Fibroblast of villous mesenchyme (primary cell): Measurements from ENCODE around the gene AKT3. TPM values are rescaled to one million over a fixed set of nuclear protein-coding genes. Genes with fewer than 3 reads are reported as not detected.

Source experiments
- DNase-seq: peaks from one replicate; pipeline ENCODE4 v3.0.0-alpha.2; 2010; ENCODE audit warnings: low read depth
- H3K4me3 ChIP-seq: 2 replicates; pipeline ENCODE4 v1.5.1; 2011; ENCODE audit warnings: low read depth, mild to moderate bottlenecking, low read length
- total RNA-seq: library from RNA; depleted of rRNA; stranded (reverse); fragments of >200 nt; gene quantifications from 2 replicates; pipeline ENCODE4 v1.2.3, GENCODE V29; 2012
- TF ChIP-seq, protein P1 (sequence below): IDR thresholded peaks from 2 replicates; pipeline ENCODE4 v1.5.1; 2012; ENCODE audit warnings: low read depth, mild to moderate bottlenecking, low read length; ENCODE audit not compliant: insufficient read depth

Gene AKT3
- total RNA-seq, 1 donor = 38.0 TPM

GRCh38 chr1:243801378-243801777, 48.7 kb downstream of the AKT3 start:
- TF ChIP-seq, protein P1, sequence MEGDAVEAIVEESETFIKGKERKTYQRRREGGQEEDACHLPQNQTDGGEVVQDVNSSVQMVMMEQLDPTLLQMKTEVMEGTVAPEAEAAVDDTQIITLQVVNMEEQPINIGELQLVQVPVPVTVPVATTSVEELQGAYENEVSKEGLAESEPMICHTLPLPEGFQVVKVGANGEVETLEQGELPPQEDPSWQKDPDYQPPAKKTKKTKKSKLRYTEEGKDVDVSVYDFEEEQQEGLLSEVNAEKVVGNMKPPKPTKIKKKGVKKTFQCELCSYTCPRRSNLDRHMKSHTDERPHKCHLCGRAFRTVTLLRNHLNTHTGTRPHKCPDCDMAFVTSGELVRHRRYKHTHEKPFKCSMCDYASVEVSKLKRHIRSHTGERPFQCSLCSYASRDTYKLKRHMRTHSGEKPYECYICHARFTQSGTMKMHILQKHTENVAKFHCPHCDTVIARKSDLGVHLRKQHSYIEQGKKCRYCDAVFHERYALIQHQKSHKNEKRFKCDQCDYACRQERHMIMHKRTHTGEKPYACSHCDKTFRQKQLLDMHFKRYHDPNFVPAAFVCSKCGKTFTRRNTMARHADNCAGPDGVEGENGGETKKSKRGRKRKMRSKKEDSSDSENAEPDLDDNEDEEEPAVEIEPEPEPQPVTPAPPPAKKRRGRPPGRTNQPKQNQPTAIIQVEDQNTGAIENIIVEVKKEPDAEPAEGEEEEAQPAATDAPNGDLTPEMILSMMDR = no peak
- DNase-seq = no peak
- no peak overlapping the region for H3K4me3 ChIP-seq

DNA sequence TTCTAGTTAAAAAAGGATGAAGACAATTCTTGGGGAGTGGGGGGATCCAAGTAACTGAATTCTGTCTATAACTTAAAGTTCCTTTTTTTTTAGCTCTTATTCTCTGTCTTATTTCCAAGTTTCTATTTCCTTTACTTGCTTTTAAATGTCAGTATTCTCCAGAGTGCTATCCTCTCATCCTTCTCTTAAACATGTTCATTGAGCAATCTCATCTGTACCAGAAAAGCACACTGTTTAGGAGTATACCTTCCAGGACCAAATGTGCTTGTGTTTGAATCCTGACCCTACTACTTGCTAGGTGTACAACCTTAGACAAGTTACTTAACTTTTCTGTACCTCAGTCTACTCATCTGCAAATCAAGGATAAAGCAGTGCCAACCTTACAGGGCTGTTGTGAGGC, 50.1 kb downstream of the AKT3 start:
- TF ChIP-seq, protein P1 = no peak
- H3K4me3 ChIP-seq = no peak overlapping the region
- peak; percentile 19 for DNase-seq

DNA sequence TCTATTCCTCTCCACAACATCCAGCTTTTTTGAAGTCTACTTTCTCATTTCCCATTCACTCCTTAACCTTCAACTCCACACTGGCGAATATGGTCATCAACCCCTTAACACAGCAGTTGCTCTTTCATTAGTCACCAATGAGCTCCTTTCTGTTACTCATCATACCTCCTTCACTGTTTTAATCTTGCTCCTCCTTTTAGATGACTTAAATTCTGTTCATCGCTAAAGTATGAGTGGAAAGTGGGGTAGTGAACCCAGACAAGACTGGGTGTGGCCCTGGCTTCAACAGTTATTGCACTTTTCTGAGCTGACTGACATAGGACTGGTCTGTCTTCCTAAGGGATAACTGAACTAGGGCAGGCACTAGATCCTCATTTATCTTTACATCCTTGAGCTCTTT, 51.3 kb downstream of the AKT3 start:
- H3K4me3 ChIP-seq = no peak overlapping the region
- DNase-seq = peak; percentile 53
- TF ChIP-seq, protein P1 = no peak

GRCh38 chr1:243796016-243796415, 54.0 kb downstream of the AKT3 start:
- H3K4me3 ChIP-seq = no peak overlapping the region
- TF ChIP-seq, protein P1 = no peak
- no peak for DNase-seq

DNA sequence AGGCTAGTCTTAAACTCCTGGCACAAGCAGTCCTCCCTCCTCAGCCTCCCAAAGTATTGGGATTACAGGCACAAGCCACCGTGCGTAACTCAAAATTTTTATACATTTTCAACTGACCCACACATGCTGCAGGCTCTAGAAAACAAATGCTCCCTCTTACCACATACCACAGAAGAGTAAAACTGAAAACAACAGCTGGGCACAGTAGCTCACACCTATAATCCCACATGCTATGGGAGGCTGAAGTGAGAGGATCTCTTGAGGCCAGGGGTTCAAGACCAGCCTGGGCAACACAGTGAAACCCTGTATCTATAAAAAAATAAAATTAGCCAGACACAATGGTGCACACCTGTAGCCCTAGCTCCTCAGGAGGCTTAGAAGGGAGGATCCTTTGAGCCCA, 56.7 kb downstream of the AKT3 start:
- TF ChIP-seq, protein P1 = no peak
- DNase-seq = no peak
- no peak overlapping the region for H3K4me3 ChIP-seq

DNA sequence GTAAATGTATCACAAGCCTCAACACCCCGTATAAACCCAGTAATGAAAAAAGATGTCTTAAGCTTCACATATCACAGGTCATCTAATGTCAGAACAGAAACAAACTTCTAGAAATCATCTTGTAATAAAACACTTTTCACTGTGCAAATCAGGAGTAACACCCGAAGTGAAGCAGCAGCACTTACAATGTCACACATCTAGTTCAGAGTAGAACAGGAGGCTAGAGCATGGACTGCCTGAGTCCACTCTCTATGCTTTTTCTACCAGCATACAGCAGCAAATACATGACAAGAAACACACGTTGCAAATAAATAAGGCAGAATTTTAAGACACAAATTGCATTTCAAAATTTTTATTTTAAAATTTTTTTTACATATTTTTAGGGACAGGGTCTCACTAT, 57.2 kb downstream of the AKT3 start:
- TF ChIP-seq, protein P1 = no peak
- no peak overlapping the region for H3K4me3 ChIP-seq
- DNase-seq = no peak

GRCh38 chr1:243792401-243792800, 57.6 kb downstream of the AKT3 start:
- DNase-seq = no peak

More at GRCh38 chr1:243792401-243792800, 57.6 kb downstream of the AKT3 start:
- H3K4me3 ChIP-seq = no peak overlapping the region
- TF ChIP-seq, protein P1 = no peak
